HG03521 (cell line): Measurements from ENCODE around the gene CRYBG2.
"Not testable (repeated sequence)": the region's sequence is repeated elsewhere in the genome, so short reads cannot be mapped to it uniquely, and the experiment has no call there.

Experiments used
- ATAC-seq: cut with Tn5 transposase; IDR thresholded peaks from one replicate; pipeline ENCODE4 v1.9.1; 2021; ENCODE audit warnings: mild to moderate bottlenecking, moderate library complexity; ENCODE audit not compliant: unreplicated experiment

The CRYBG2 gene

DNA sequence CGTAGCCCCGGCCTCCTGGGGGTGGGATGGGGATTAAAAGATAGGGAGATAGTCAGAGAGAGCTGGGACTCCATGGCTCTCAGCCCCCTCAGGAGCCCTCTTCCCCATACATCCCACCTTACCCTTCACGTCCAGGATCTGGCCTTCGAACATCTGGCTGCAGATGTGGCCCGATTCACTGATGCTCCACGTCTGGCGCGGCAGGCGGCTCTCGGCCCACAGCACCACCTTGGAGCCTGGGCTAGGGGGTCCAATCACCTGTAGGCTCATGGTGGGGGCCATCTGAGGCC lies 31.9 kb downstream of the CRYBG2 start:
- no peak for ATAC-seq

DNA sequence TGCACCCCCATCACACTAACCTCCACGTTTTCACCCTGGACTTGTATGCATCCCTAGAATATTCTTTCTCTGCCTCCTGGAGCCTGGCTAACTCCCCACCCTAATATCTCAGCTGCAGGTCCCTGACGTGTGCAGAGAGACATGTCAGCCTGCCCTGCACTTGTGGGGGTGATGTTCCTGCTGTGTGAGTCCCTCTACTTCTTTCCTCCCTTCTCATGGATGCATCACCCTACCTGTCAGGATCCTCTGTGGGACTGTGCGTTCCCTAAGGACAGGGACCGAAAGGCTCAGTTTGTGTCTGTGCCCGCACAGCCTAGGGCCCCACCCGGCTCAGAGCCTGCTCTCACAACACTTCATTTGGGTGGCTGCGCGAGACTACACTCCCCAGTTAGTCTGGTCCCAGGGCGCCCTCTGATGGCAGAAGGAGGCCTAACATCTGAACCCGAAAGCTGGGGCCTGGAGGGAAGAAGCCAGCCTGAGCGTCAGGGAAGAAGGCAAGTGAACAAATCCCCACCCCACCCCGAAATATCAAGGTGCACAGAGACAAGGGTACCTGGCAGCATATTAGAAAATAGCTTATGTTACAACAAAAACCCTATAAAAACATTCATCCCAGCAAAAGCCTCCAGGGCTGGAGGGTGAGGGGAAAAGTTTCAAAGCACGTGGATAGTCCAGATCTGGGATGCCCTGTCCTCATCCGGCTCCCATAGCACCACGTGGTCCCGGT lies 32.5 kb downstream of the CRYBG2 start:
- peak; percentile 52 for ATAC-seq

DNA sequence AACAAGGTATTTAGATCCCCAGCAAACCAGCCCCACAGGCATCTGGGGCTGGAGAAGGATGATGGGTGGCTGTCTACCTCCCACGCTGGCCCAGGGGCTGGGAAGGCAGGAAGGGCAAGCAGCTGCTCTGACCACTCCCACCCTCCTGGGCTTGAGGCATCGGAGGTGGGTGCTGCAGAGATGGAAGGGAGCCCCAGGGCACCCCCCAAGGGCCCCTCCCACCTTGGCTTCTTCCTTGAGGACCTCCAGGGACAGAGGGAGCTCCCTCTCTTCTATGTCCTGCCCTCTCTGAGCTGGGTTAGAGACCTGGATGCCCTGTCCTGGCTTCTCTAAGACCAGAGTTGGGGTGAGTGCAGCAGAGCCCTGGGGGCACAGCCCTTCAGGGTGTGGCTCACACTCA lies 33.0 kb downstream of the CRYBG2 start:
- ATAC-seq, result no peak

DNA sequence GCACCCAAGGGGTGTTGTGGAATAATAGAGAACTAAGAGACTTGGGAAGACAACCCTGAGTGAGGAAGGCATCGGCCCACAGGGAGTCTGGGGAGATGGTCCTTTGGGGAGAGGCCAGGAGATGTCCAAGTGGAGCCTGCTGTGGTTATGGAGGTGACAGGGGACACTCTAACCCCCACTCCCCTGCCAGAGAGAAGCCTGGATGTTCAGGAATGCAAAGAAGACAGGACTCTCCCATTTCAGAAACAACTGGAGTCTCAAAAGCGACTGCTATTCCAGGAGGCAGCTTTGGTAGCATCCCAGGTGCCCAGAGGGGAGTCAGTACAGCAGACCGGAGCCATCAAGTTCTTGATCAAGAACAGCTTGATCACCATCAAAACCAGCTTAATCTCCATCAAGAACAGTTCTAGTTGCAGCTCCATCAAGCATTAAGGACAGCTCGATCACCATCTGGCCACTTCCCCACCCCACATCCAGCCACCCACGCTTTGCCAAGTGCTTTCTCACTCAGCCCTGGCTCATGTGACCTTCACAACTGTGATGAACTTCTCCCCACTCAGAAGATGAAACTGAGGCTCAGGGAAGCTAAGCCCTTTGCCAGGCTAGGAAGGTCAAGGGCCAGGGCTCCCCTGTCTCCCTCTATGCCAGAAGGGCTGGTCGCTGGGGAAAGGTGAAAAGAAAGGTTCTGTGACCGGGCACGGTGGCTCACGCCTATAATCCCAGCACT lies 35.4 kb downstream of the CRYBG2 start:
- no peak for ATAC-seq

DNA sequence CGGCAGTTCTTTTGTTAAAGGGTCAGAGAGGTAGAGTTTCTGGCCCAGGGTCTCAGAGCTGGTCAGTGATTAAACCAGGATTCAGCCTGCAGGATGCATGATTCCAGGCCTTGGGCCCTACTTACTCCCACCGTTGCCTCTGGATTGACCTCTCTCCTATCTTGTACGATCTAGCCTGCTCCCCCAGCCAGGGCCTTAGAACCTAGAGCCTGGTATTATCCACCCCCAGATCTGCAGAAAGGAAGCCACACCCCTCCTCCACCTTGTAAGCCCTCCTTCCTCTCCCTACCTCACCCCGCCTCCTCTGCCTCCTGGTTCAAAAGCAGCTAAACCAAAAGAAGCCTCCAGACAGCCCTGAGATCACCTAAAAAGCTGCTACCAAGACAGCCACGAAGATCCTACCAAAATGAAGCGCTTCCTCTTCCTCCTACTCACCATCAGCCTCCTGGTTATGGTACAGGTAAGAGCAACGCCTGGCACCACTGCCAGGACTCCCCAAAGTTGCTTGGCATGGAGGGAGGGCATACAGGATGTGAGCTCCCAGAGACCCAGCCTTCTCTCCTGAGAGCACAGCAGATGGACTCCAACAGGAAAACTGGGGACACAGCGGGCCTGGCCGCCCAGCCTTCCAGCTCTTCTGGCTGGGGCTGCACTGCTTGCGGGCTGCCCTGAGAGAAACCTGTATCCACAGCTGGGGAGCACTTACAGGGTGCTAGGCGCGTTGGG lies 36.2 kb downstream of the CRYBG2 start, which contains the start of gene CD52:
Gene CD52, plus strand, starts transcription at position 347 of the 726 bp plus-strand sequence. Its CDS starts 60 bp downstream, at position 407.
- no peak for ATAC-seq

DNA sequence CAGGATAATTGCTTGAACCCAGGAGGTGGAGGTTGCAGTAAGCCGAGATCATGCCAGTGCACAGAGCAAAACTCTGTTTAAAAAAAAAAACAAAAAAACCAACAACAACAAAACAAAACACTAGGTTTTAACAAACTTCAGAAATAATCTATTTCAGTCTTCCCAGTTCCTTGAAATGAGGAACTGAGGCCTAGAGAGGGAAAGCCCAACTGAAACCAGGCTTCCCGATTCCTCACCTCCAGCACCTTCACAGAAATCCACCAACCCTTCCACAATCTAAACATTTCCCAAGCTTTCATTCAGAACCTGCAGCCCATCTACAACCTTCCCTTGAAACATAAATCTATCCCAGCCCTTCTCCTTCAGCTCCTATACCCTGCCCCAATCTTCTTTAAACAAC lies 36.8 kb downstream of the CRYBG2 start:
- ATAC-seq, result no peak

DNA sequence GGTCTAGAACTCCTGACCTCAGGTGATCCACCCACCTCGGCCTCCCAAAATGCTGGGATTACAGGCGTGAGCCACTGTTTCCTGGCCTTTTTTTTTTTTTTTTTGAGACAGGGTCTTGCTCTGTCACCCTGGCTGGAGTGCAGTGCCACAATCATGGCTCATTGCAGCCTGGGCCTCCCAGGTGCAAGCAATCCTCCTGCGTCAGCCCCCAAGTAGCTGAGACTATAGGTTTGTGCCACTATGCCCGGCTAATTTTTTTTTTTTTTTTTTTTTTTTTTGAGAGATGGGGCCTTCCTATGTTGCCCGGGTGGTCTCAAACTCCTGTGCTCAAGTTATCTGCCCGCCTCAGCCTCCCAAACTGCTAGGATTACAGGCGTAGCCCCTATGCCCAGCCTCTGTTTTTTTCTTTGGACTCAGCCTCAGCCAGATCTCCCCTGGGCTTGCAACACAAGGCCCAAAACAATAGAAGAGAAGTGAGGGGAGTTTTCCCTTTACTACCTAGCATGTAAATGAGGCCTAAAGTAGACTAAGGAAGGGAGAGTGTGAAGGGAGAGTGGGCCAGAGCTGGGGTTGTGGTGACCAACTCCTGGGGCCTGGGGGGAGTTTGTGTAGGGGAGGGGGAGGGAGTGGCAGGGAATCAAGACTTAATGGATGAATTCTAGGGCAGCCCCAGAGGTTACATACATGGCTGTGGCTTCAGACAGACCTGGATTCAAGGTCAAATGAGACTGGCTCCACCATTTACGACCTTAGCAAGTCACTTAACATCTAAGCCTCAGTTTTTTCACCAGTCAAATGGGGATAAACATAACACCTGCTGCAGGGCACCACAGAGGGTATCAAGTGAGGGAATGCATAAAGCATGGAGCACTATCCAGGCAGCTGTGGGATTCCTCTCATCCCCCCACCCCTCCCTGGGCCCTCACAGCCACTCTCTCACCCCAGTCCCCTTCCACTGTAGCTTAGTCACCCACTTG lies 37.8 kb downstream of the CRYBG2 start:
- no peak for ATAC-seq

DNA sequence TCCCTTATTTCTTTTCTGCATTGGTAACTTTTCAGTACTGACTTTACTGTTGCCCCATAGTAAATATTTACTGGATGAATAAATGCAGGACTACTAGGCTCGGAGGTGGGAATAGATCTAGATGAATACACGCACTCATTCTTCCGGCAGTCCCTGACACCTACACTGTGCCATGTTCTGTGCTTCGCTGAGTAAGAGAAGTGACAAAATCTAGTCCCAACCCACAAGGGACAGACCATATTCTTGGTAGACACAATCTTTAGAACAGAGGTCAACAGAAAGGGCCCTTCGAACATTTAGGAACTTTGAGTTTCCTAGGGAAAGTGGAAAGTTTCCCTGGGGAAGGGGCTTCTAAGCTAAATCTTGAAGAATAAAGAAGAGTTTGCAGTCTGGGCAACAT lies 39.4 kb downstream of the CRYBG2 start:
- ATAC-seq, result no peak

DNA sequence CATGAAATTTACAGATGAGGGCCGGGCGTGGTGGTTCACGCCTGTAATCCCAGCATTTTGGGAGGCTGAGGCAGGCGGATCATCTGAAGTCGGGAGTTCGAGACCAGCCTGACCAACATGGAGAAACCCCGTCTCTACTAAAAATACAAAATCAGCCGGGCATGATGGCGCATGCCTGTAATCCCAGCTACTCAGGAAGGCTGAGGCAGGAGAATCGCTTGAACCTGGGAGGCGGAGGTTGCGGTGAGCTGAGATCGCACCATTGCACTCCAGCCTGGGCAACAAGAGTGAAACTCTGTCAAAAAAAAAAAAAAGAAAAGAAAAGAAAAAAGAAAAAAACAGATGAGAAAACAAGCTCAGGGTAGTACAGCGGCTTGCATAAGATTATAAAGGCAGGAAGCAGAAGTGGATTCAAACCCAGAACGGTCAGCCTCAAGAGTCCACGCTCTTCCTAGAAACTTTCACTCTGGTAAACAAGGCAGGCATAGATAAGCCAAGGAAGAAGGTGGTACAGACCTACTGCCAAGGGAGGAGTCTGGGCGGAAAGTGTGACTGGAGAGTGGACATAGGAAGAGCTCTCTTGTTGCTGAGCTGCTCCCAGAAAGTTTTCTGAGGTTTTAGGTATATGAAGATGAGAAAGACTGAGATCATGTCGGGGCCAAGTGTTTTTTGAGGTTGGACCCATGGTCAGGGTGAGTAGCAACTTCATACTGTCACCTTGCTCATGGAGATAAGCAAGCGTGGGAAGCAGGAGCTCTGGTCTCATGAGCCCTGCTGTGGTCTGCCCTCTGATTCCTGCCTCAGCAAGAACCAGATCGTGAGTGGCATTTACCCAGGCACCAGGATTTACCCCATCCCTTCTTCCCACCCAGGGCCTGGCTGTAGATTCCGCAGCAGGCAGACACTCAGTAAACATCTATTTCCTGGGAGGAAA lies 45.7 kb downstream of the CRYBG2 start:
- not testable (repeated sequence) for ATAC-seq

DNA sequence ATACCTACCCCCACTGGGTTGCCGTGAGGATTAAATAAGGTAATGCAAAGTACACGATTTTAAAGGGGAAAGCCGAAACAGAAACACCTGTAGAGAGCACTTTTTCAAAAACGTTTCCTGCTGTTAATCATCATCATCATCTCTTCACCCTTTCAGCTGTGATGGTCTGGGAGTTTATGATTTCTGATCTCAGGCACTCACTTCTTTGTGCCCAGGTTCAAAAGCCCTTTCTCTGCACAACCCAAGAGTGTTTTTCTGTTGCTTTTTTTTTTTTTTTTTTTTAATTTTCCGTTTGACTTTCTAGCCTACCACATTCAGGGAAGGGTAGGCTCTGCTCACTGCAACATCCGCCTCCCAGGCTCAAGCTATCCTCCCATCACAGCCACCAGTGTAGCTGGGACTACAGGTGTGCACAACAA lies 46.6 kb downstream of the CRYBG2 start:
- ATAC-seq, result no peak

DNA sequence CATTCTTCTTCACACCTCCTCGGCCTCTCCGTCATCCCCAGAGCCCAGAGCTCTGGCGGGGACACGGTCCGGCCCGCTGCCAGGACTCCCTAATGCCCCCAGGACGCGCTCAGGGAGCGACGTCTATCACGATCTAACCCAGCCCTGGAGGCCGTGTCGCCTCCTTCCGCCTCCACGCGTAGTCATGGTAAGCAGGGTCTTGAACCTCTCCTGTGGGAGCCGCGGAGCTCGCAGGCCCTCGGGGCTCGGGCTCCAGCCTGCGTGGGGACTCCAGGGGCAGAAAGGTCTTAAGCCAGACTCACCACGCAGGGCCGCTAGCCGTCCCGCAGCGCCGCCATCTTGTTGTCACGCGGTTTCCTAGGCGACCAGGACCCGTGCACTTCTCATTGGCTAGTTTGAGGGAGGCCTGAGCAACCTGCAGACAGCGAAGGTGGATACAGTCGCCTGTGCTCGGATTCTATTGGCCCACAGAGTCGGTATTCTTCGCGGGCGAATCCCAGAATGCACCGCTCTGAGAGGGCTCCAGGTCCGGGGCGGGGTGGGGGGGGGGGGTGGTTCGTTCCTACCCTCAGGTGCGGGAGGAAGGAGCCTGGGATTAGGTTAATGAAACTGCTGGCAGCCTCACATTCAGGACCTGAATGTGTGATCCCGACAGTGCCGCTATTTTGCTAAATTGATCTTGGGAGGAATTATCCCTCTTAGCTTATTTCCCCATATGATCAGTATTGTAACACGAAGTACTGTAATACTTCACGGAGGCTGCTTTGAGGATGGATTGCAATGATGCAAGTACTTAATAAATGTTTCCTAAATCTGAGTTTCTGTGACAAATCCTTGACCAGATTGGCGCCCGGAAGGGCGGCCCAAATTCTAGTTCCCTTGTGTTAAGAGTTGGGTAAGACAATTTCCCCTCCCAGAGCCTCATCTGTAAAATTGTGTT lies 47.4 kb downstream of the CRYBG2 start, which contains the start of gene UBXN11:
Gene UBXN11, minus strand, starts transcription at position 347 of the 940 bp plus-strand sequence. CDS start 3,753 bp downstream, outside the sequence.
- peak; percentile 99 for ATAC-seq

DNA sequence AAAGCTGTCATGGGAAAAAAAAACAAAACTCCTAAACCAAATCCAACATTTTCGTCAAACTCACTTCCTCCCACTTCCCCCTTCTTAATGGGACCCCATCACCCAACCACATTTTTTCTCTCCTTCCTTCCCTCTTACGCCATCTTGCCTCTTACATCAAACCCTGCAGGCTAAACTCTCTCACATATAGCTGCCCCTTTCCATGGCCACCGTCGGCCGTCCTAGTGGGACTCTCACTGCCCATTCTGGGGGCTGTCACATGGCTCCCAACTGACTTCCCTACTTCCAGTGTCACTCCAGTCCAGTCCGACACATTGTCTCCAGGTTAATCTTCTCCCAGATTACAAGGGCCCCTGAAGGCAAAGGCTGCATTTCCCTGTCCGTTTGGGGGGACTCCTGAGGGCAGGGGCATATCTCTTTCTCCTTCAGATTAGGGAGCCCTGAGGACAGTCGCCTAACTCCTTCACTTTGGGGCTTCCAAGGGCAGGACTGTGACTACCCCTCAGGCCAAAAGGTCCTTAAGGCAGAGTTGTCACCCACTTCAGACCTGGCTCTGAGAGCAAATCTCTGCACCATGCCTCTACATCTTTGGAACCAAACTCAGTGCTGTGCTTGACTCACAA lies 48.2 kb downstream of the CRYBG2 start:
- ATAC-seq, result peak; percentile 12

DNA sequence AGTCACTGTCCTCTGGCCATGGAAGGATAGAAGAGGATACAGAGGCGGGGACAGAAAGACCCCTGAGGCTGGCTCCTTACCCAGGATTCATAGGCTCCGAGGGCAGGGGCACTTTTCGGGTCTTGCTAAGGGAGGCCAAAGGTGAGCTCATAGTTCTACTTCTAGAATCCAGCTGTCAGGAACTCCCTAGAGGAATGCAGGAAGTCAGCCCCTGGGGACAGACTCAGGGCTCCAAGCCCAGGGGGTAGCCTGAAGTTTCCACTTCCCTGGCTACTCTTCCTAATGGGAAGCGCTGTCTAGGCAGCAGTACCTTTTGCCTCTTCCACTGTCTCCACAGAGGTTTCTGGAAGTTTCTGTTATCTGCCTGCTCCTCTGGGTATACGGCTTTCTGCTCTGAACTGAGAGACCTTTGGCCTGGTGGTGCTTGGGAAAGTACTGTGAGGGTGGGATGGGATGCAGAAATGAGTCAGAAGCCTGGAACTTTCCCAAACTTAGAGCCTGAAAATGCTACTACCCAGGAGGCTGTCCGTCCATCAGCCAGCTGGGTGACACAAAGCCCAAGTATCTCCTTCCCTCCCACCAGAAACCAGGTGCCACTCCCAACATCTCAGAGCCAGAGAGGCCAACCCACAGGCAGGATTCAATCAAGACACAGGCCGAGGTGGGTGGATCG lies 51.1 kb downstream of the CRYBG2 start:
- ATAC-seq, result no peak

DNA sequence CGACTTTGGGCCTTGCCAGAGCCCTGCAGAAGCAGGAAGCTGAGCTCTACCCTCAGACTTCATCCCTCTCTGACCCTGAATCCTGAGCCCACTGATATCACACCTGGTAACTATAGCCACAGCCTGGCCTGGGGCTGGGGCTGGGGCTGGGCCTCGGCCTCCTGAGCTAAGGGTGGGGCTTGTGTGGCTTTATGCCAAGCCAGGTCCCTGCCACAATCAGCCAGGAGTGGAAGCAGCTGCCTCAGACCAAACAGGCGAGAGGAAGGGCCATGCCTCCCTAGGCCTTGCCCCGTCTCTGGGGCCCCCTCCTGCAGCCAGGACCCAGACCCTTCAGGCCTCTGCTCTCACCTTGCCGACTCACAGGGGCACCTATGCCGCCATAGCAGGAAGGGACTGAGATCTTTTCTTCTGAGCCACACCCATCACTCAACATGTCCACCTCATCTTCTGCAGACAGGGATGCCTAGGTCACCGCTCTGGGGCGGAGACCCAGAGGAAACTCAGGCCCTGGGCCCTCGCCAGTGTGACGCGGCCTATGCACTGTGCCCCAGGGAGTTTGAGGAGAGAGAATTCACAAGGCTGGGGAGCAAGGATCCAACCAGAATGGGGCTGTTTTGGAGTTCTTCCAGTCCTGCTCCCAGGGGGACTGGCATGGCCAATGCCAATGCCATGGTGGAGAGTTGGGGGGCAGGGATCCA lies 53.2 kb downstream of the CRYBG2 start:
- no peak for ATAC-seq

DNA sequence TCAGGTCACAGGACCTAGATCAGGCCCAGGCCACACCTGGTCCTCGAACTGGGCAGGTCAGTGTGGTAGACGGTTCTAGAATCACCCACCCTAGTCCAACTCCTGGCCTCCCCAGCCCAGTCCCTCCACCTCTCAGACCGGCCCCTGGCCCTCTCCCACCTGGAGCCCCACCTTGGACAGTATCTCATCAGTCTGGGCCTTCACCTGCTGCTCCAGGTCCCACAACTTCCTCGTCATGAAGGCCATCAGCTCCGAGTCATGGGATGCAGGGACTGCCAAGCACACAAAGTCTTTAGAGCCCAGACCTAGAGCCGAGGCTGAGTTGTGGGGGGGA lies 56.2 kb downstream of the CRYBG2 start:
- ATAC-seq, result no peak

DNA sequence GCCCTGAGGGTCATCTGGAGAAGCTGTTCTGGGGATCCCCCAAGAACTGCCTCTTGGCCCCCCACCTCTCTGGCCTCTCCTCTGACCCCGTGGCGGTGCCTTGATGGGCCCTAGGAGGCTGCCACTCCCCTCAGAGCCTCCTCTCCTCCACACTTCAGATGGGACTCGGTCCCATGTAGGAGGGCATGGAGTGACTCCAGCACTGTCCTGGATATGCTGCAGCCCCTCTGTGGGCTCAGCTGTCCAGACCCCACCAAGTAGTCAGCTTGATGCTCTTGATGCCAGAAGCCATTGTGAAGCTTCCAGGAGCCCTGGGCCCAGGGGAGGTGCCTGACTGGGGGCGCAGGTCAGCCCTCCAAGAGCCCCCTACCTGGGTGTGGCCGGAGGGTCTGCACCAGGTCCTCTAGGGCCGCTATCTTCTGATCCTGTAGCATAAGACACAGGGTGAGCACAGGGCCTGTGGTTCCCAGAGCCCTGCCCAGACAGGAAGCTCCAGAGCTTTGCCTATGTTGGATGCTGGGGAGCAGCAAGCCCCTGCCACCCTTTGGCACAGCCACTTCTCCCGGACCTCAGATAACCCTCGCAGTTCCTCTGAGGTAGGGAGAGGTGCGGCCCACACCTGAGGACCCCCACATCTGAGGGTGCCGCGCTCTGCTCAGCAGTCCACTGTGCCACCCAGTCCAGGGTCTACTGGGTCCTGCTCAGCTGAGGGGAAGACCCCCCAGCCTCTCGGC lies 56.7 kb downstream of the CRYBG2 start:
- ATAC-seq, result no peak
